H9 (cell line): Measurements from ENCODE around the gene ADAMTSL5. TPM values are rescaled to one million over a fixed set of nuclear protein-coding genes. Genes with fewer than 3 reads are reported as not detected.

Source experiments
- DNase-seq: peaks from one replicate; pipeline ENCODE4 v3.0.0-alpha.2; 2017
- H2AFZ ChIP-seq: one replicate; pipeline ENCODE4 v1.6.1; 2013; ENCODE audit warnings: mild to moderate bottlenecking, low read length, control low read depth, moderate library complexity
- H2AK5ac ChIP-seq: 2 replicates; pipeline ENCODE4 v1.6.1; 2013; ENCODE audit warnings: low read length, control low read depth, mixed read lengths; ENCODE audit not compliant: insufficient read length
- H2BK120ac ChIP-seq: one replicate; pipeline ENCODE4 v1.6.1; 2013; ENCODE audit warnings: low read depth, mild to moderate bottlenecking, low read length, control low read depth, inconsistent platforms; ENCODE audit not compliant: poor library complexity, severe bottlenecking
- H2BK12ac ChIP-seq: 2 replicates; pipeline ENCODE4 v1.6.1; 2013; ENCODE audit warnings: low read length, control low read depth, mixed read lengths, low read depth; ENCODE audit not compliant: insufficient read length
- H2BK15ac ChIP-seq: 2 replicates; pipeline ENCODE4 v1.6.1; 2013; ENCODE audit warnings: low read depth, low read length, control low read depth
- H2BK20ac ChIP-seq: one replicate; pipeline ENCODE4 v1.6.1; 2013; ENCODE audit warnings: low read depth, mild to moderate bottlenecking, low read length, control low read depth, inconsistent platforms; ENCODE audit not compliant: poor library complexity, severe bottlenecking
- H2BK5ac ChIP-seq: 2 replicates; pipeline ENCODE4 v1.6.1; 2013; ENCODE audit warnings: low read length, control low read depth, mixed read lengths; ENCODE audit not compliant: insufficient read length
- H3K14ac ChIP-seq: 2 replicates; pipeline ENCODE4 v1.6.1; 2013; ENCODE audit warnings: low read length, control low read depth; ENCODE audit not compliant: insufficient read depth
- H3K18ac ChIP-seq: 2 replicates; pipeline ENCODE4 v1.6.1; 2013; ENCODE audit warnings: low read depth, mild to moderate bottlenecking, mixed read lengths, low read length, control low read depth; ENCODE audit not compliant: insufficient read length
- H3K23ac ChIP-seq: 2 replicates; pipeline ENCODE4 v1.6.1; 2013; ENCODE audit warnings: low read length, control low read depth, mixed read lengths, low read depth; ENCODE audit not compliant: insufficient read length
- H3K23me2 ChIP-seq: 2 replicates; pipeline ENCODE4 v1.6.1; 2013; ENCODE audit warnings: low read depth, mild to moderate bottlenecking, mixed read lengths, low read length, control low read depth; ENCODE audit not compliant: insufficient read length, poor library complexity, severe bottlenecking
- H3K27ac ChIP-seq: 2 replicates; pipeline ENCODE4 v1.5.1; 2013; ENCODE audit warnings: low read length, control low read depth, mixed read lengths, low read depth; ENCODE audit not compliant: insufficient read length
- H3K27me3 ChIP-seq: 2 replicates; pipeline ENCODE4 v1.6.1; 2013; ENCODE audit warnings: low read length, control low read depth, inconsistent platforms; ENCODE audit not compliant: insufficient read depth
- H3K4ac ChIP-seq: 2 replicates; pipeline ENCODE4 v1.6.1; 2013; ENCODE audit warnings: low read depth, mild to moderate bottlenecking, control low read depth, inconsistent platforms, low read length, moderate library complexity
- H3K4me1 ChIP-seq: 2 replicates; pipeline ENCODE4 v1.6.1; 2013; ENCODE audit warnings: low read length, control low read depth, inconsistent platforms; ENCODE audit not compliant: insufficient read depth
- H3K4me2 ChIP-seq: 2 replicates; pipeline ENCODE4 v1.6.1; 2013; ENCODE audit warnings: low read length, control low read depth, mixed read lengths; ENCODE audit not compliant: insufficient read length, insufficient read depth
- H3K56ac ChIP-seq: 2 replicates; pipeline ENCODE4 v1.6.1; 2013; ENCODE audit warnings: low read depth, mild to moderate bottlenecking, mixed read lengths, low read length, control low read depth; ENCODE audit not compliant: insufficient read length
- H3K79me1 ChIP-seq: 2 replicates; pipeline ENCODE4 v1.6.1; 2013; ENCODE audit warnings: low read depth, mild to moderate bottlenecking, moderate library complexity, low read length, control low read depth, inconsistent platforms; ENCODE audit not compliant: insufficient read depth, poor library complexity, severe bottlenecking
- H3K79me2 ChIP-seq: 2 replicates; pipeline ENCODE4 v1.6.1; 2013; ENCODE audit warnings: low read length, control low read depth, inconsistent platforms; ENCODE audit not compliant: insufficient read depth
- H3K9ac ChIP-seq: 2 replicates; pipeline ENCODE4 v1.6.1; 2013; ENCODE audit warnings: low read length, control low read depth, mixed read lengths; ENCODE audit not compliant: insufficient read length; ENCODE audit errors: extremely low read depth
- H3K9me3 ChIP-seq: one replicate; pipeline ENCODE4 v1.6.1; 2013; ENCODE audit warnings: low read depth, low read length, inconsistent platforms; ENCODE audit not compliant: control insufficient read depth
- H3T11ph ChIP-seq: one replicate; pipeline ENCODE4 v1.6.1; 2013; ENCODE audit warnings: mild to moderate bottlenecking, low read length, control low read depth, inconsistent platforms
- H4K20me1 ChIP-seq: one replicate; pipeline ENCODE4 v1.6.1; 2013; ENCODE audit not compliant: control insufficient read depth, insufficient read length, insufficient read depth
- H4K5ac ChIP-seq: 2 replicates; pipeline ENCODE4 v1.6.1; 2013; ENCODE audit warnings: low read depth, mild to moderate bottlenecking, mixed read lengths, low read length, control low read depth; ENCODE audit not compliant: insufficient read length
- H4K8ac ChIP-seq: replicated peaks from 2 replicates; pipeline ENCODE4 v1.6.1; 2013; ENCODE audit warnings: low read length, control low read depth, mixed read lengths, low read depth; ENCODE audit not compliant: insufficient read length
- H4K91ac ChIP-seq: 2 replicates; pipeline ENCODE4 v1.6.1; 2013; ENCODE audit warnings: low read depth, mild to moderate bottlenecking, moderate library complexity, mixed read lengths, low read length, control low read depth; ENCODE audit not compliant: insufficient read length
- H3K27ac Mint-ChIP-seq, 3 experiments: 2 replicates in 2 of 3; 3 replicates in 1 of 3; pipeline ENCODE4 v1.8.0; 2020 to 2021; ENCODE audit warnings: mixed read lengths in 3 of 3, mild to moderate bottlenecking in 1 of 3, moderate library complexity in 1 of 3
- H3K27me3 Mint-ChIP-seq: 2 replicates; pipeline ENCODE4 v1.8.0; 2021; ENCODE audit warnings: low read depth, mild to moderate bottlenecking, moderate library complexity, mixed read lengths
- H3K36me3 Mint-ChIP-seq, 3 experiments: 2 replicates in 2 of 3; 3 replicates in 1 of 3; pipeline ENCODE4 v1.8.0; 2020 to 2021; ENCODE audit warnings: low read depth in 3 of 3, mixed read lengths in 3 of 3; ENCODE audit not compliant: insufficient read depth in 1 of 3
- H3K4me1 Mint-ChIP-seq, 2 experiments: 2 replicates each; pipeline ENCODE4 v1.8.0; 2020; ENCODE audit warnings: mixed read lengths in 2 of 2
- H3K4me3 Mint-ChIP-seq, 2 experiments: 2 replicates in 1 of 2; 3 replicates in 1 of 2; pipeline ENCODE4 v1.8.0; 2020 to 2021; ENCODE audit warnings: mild to moderate bottlenecking in 2 of 2, mixed read lengths in 2 of 2, moderate library complexity in 1 of 2
- H3K9me3 Mint-ChIP-seq, 2 experiments: 2 replicates in 1 of 2; 3 replicates in 1 of 2; pipeline ENCODE4 v1.8.0; 2020; ENCODE audit warnings: mild to moderate bottlenecking in 2 of 2, mixed read lengths in 2 of 2, moderate library complexity in 1 of 2
- WGBS: extraction: QIAGEN DNeasy Blood & Tissue Kit; methylation state at CpG from one replicate; pipeline ENCODE4 v1.1.7; 2013; ENCODE audit warnings: missing lambda C conversion rate, low lambda C conversion rate, mixed read lengths; ENCODE audit not compliant: insufficient read length; ENCODE audit errors: extremely low coverage; 5-methylcytosine and 5-hydroxymethylcytosine counted together
- total RNA-seq: library from RNA; stranded (reverse); gene quantifications from 2 replicates; pipeline ENCODE4 v1.2.1, GENCODE V29; 2021
- TF ChIP-seq, protein P1 (sequence below): fragments of 200-600 bp; sonication (generic); conservative IDR thresholded peaks from 3 replicates; pipeline ENCODE4 v1.8.0; 2021; ENCODE audit warnings: antibody characterized with exemption, mild to moderate bottlenecking

ADAMTSL5 gene
- total RNA-seq, 1 experiment from 2014 or later = 1.5 TPM

DNA sequence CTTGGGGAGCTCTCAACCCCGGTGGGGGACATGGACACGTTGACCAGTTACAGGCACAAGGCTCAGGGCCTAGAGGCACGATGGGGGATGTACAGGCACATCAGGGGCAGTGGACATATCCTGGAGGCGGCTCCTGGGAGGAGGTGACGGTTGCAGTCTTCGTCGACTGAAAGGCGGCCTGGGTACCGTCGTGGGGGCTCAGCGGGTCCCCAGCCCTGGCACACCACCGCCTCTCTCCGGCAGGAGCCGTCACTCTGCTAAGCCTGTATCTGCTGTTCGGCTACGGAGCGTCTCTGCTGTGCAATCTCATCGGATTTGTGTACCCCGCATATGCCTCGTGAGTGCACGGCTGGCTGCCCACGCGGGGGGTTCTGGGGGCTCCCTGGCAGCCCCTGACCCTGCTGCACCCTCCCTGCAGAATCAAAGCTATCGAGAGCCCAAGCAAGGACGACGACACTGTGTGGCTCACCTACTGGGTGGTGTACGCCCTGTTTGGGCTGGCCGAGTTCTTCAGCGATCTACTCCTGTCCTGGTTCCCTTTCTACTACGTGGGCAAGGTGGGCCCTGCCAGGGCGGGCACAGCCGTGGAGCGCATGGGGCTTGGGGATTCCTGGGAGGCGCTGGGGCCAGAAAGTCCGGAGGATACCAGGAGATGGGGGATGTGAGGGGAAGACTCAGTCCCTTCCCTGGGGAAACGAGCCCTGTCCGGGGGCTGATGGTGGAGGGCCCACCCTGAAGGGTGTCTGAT is 17.6 kb downstream of the ADAMTSL5 start:
- H3K4me1 ChIP-seq = no peaks in the 10 kb centered on the region
- H3K79me2 ChIP-seq = no peaks in the 10 kb centered on the region
- no peak overlapping the region for H2BK5ac ChIP-seq
- Mint-ChIP-seq H3K27ac (no peak overlapping the region; a peak in 1 of 7 replicates), H3K9me3 (peaks cover 3 to 7% of the 10 kb centered on the region in 2 experiments), H3K4me1 (peaks cover 4 to 15% of the 10 kb centered on the region in 2 experiments), H3K4me3 (no peak overlapping the region), H3K27me3 (peaks cover 63% of the 10 kb centered on the region), H3K36me3 (no peaks in the 10 kb centered on the region; a peak in 1 of 7 replicates)
- H3K27ac ChIP-seq = no peak overlapping the region
- H3T11ph ChIP-seq = no peak overlapping the region
- no peak overlapping the region for H3K4me2 ChIP-seq
- no peak overlapping the region for H3K18ac ChIP-seq
- no peak overlapping the region for H3K23ac ChIP-seq
- no CpG with 5 or more reads among the region's 37 CpGs for WGBS
- no peak overlapping the region for H2BK20ac ChIP-seq
- no peaks in the 10 kb centered on the region for H4K20me1 ChIP-seq
- no peak overlapping the region; the same call in 1 of the 2 replicates for H3K14ac ChIP-seq
- TF ChIP-seq, protein P1, sequence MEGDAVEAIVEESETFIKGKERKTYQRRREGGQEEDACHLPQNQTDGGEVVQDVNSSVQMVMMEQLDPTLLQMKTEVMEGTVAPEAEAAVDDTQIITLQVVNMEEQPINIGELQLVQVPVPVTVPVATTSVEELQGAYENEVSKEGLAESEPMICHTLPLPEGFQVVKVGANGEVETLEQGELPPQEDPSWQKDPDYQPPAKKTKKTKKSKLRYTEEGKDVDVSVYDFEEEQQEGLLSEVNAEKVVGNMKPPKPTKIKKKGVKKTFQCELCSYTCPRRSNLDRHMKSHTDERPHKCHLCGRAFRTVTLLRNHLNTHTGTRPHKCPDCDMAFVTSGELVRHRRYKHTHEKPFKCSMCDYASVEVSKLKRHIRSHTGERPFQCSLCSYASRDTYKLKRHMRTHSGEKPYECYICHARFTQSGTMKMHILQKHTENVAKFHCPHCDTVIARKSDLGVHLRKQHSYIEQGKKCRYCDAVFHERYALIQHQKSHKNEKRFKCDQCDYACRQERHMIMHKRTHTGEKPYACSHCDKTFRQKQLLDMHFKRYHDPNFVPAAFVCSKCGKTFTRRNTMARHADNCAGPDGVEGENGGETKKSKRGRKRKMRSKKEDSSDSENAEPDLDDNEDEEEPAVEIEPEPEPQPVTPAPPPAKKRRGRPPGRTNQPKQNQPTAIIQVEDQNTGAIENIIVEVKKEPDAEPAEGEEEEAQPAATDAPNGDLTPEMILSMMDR = no peak
- no peak overlapping the region for H2AFZ ChIP-seq
- no peak overlapping the region for H4K91ac ChIP-seq
- no peaks in the 10 kb centered on the region for H3K9me3 ChIP-seq
- H2BK15ac ChIP-seq = no peak overlapping the region
- H4K8ac ChIP-seq = no peak overlapping the region
- H3K4ac ChIP-seq = no peak overlapping the region
- H3K27me3 ChIP-seq = peaks cover 3% of the 10 kb centered on the region; the same call in 1 of the 2 replicates
- H3K79me1 ChIP-seq = no peaks in the 10 kb centered on the region
- H2AK5ac ChIP-seq = no peak overlapping the region
- no peak overlapping the region for H3K9ac ChIP-seq
- H2BK120ac ChIP-seq = no peak overlapping the region
- H2BK12ac ChIP-seq = no peak overlapping the region
- no peak overlapping the region for H4K5ac ChIP-seq
- no peak overlapping the region for H3K56ac ChIP-seq
- DNase-seq = no peak
- H3K23me2 ChIP-seq = peaks cover 9% of the 10 kb centered on the region
